ENCODE results near the gene TPD52L1.

DNA sequence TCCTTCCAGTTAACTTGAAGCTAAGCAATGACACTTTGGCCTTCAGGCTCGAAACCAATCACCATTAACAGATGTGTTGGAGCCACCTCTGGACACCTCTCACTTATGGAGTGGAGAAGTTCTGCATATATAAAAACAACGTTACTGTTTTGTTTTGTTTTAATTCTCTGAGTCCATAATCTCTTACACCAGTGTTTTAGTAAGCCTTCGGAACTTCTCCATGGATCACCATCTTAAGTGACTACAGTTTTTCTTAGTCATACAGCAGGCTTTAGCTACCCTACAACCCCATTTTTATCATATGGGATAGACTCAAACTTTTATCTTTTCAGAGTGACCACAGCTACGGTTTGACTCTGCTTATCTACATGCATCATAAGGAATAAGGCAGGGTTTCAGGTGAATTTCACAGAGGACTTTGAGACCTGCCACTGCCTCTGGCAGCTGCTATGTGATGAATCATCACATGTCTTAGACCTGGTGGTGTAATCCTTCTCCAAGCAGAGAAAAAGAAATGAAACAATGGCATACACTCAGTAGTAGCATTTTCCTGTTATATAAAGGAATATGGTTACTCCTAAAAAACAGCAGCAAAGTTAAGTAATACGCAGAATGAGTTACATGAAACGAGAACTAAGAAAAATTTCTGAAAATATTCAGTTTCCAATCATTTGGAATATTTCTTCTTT lies 153.7 kb downstream of the TPD52L1 start:
- TF ChIP-seq, protein P1, sequence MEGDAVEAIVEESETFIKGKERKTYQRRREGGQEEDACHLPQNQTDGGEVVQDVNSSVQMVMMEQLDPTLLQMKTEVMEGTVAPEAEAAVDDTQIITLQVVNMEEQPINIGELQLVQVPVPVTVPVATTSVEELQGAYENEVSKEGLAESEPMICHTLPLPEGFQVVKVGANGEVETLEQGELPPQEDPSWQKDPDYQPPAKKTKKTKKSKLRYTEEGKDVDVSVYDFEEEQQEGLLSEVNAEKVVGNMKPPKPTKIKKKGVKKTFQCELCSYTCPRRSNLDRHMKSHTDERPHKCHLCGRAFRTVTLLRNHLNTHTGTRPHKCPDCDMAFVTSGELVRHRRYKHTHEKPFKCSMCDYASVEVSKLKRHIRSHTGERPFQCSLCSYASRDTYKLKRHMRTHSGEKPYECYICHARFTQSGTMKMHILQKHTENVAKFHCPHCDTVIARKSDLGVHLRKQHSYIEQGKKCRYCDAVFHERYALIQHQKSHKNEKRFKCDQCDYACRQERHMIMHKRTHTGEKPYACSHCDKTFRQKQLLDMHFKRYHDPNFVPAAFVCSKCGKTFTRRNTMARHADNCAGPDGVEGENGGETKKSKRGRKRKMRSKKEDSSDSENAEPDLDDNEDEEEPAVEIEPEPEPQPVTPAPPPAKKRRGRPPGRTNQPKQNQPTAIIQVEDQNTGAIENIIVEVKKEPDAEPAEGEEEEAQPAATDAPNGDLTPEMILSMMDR (IDR thresholded peaks at IDR 0.05; ENCODE audit: low read depth, low read length): no peak
- TF ChIP-seq EZH2phosphoT487 (IDR thresholded peaks at IDR 0.05; ENCODE audit: low read depth): no peak

Data from OCI-LY3 (cell line).